ENCODE results near the gene ZNF678. TPM values are rescaled to one million over a fixed set of nuclear protein-coding genes. Genes with fewer than 3 reads are reported as not detected.

Gene ZNF678
- total and polyA plus RNA-seq, 2 of the 8 experiments (the other 6 are each of a cell fraction or from before 2014, with no cell fraction given): 6.9 to 28.3 TPM

- WGBS, 2 experiments (ENCODE audit: extremely low coverage in 1 of 2, insufficient coverage in 1 of 2, insufficient read length in 1 of 2, insufficient replicate concordance in 2 of 2, low coverage in 1 of 2, low lambda C conversion rate in 2 of 2, missing lambda C conversion rate in 1 of 2): 91% methylated on average over 3 of the region's 3 CpGs; no CpG with 5 or more reads in 1 of the 2 experiments
- Histone ChIP-seq H4K8ac (ENCODE audit: extremely low read depth, insufficient read depth, low read length) (no peak overlapping the region), H2BK120ac (replicated peaks; ENCODE audit: low read depth, low read length) (no peak overlapping the region), H3K4me1 (replicated peaks in 1 of 4; ENCODE audit: control insufficient read depth in 3 of 4, insufficient read depth in 4 of 4, low read length in 3 of 4) (peaks cover 0 to 19% (median 12%) of the 10 kb centered on the region in 4 experiments; a peak in 6 of 7 replicates), H3K23ac (ENCODE audit: insufficient read length) (no peak overlapping the region), H3K79me1 (ENCODE audit: low read depth, low read length) (no peaks in the 10 kb centered on the region), H3K27ac (ENCODE audit: low read depth, low read length) (no peak overlapping the region), H3K14ac (ENCODE audit: insufficient read length) (no peak overlapping the region), H2BK5ac (ENCODE audit: low read depth, low read length) (no peak overlapping the region), H3K9me3 (ENCODE audit: insufficient read depth in 2 of 2, low read depth in 1 of 2, low read length in 1 of 2) (peaks cover 12 to 18% of the 10 kb centered on the region in 2 experiments), H2AFZ (ENCODE audit: low read length) (no peak overlapping the region), H4K20me1 (replicated peaks in 1 of 2; ENCODE audit: control insufficient read depth in 1 of 2, insufficient read depth in 2 of 2, low read length in 2 of 2) (peaks cover 3 to 13% of the 10 kb centered on the region in 2 experiments), H2BK20ac (ENCODE audit: low read length) (no peak overlapping the region), H4K91ac (replicated peaks; ENCODE audit: insufficient read length, low read length) (no peak overlapping the region), H2AK5ac (ENCODE audit: low read depth, low read length) (no peak overlapping the region), H3K4me3 (ENCODE audit: extremely low read depth in 1 of 4, insufficient read depth in 2 of 4, low read depth in 3 of 4, low read length in 4 of 4) (no peak overlapping the region), H3K79me2 (ENCODE audit: control insufficient read depth in 1 of 2, insufficient read depth in 2 of 2, low read length in 2 of 2) (no peaks in the 10 kb centered on the region), H3K56ac (replicated peaks; ENCODE audit: insufficient read length, low read depth, low read length) (no peak overlapping the region), H3K27me3 (replicated peaks in 1 of 4; ENCODE audit: control insufficient read depth in 3 of 4, extremely low read depth in 1 of 4, insufficient read depth in 3 of 4, low read length in 3 of 4) (no peaks in the 10 kb centered on the region), H3K4ac (replicated peaks; ENCODE audit: insufficient read length, low read depth, low read length) (no peak overlapping the region), H2BK12ac (ENCODE audit: low read depth, low read length) (no peak overlapping the region), H3K23me2 (ENCODE audit: low read depth, low read length) (peaks cover 4% of the 10 kb centered on the region), H3K36me3 (ENCODE audit: control insufficient read depth in 2 of 4, insufficient read depth in 4 of 4, low read length in 3 of 4) (peaks cover 0 to 2% (median 0%) of the 10 kb centered on the region in 4 experiments; a peak in 2 of 8 replicates), H4K5ac (ENCODE audit: insufficient read length, low read depth, low read length) (no peak overlapping the region), H3K4me2 (ENCODE audit: insufficient read depth in 1 of 2, low read depth in 2 of 2, low read length in 2 of 2) (no peak overlapping the region), H3K18ac (ENCODE audit: extremely low read depth, low read length) (no peak overlapping the region), H2BK15ac (ENCODE audit: low read length) (no peak overlapping the region), H3K9ac (replicated peaks in 1 of 4; ENCODE audit: extremely low read depth in 1 of 4, low read depth in 3 of 4, low read length in 3 of 4) (no peak overlapping the region)
- CTCF ChIA-PET (ENCODE audit: partially characterized antibody): no interaction called here
- POLR2A ChIA-PET (ENCODE audit: partially characterized antibody): no interaction called here
- no peak for DNase-seq (ENCODE audit: low read depth in 1 of 2, low spot score in 2 of 2)
- no peak for FAIRE-seq
- TF ChIP-seq SP4 (IDR thresholded peaks at IDR 0.05; ENCODE audit: low read length) (no peak), HDAC6 (IDR thresholded peaks at IDR 0.05; ENCODE audit: low read depth, low read length) (no peak), TAF1 (IDR thresholded peaks at IDR 0.05; ENCODE audit: low read depth, low read length) (no peak), RBBP5 (IDR thresholded peaks at IDR 0.05; ENCODE audit: borderline replicate concordance, low read depth, low read length) (no peak), CHD2 (IDR thresholded peaks at IDR 0.05; ENCODE audit: low read length) (no peak), PHF8 (conservative IDR thresholded peaks at IDR 0.05; ENCODE audit: low read depth, low read length) (no peak), RNF2 (IDR thresholded peaks at IDR 0.05; ENCODE audit: borderline replicate concordance, low read depth, low read length, missing control alignments, poor library complexity, severe bottlenecking) (no peak), ATF3 (IDR thresholded peaks at IDR 0.05; ENCODE audit: insufficient read depth, low read depth, low read length) (no peak), POLR2AphosphoS5 (IDR thresholded peaks at IDR 0.05; ENCODE audit: low read depth, low read length) (no peak), CREB1 (IDR thresholded peaks at IDR 0.05) (no peak), MAFK (IDR thresholded peaks at IDR 0.05; ENCODE audit: low read depth, low read length) (no peak)
- TF ChIP-seq, protein P1, sequence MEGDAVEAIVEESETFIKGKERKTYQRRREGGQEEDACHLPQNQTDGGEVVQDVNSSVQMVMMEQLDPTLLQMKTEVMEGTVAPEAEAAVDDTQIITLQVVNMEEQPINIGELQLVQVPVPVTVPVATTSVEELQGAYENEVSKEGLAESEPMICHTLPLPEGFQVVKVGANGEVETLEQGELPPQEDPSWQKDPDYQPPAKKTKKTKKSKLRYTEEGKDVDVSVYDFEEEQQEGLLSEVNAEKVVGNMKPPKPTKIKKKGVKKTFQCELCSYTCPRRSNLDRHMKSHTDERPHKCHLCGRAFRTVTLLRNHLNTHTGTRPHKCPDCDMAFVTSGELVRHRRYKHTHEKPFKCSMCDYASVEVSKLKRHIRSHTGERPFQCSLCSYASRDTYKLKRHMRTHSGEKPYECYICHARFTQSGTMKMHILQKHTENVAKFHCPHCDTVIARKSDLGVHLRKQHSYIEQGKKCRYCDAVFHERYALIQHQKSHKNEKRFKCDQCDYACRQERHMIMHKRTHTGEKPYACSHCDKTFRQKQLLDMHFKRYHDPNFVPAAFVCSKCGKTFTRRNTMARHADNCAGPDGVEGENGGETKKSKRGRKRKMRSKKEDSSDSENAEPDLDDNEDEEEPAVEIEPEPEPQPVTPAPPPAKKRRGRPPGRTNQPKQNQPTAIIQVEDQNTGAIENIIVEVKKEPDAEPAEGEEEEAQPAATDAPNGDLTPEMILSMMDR (IDR thresholded peaks at IDR 0.05; ENCODE audit: control extremely low read depth in 1 of 3, insufficient read depth in 1 of 3, low read depth in 1 of 3, low read length in 3 of 3): no peak
These were observed 163.0 kb downstream of the ZNF678 start for GRCh38 chr1:227726318-227726717.

All from H1 (cell line).